ENCODE measurements around the gene RPA1.

- TF ChIP-seq CTCF (IDR thresholded peaks at IDR 0.05) (no peak), POLR2A (IDR thresholded peaks at IDR 0.05) (no peak)
Observed at GRCh38 chr17:1787301-1787902, 42.4 kb upstream of the RPA1 start.
